Sigmoid colon (tissue), 4 donors: ENCODE data around the gene GNAQ.

Experiments
- EP300 ChIP-seq, 4 donors: sonication (generic); formaldehyde crosslinking; IDR thresholded peaks; one replicate each; pipeline ENCODE4 v1.6.1; 2017; ENCODE audit warnings: antibody characterized with exemption in 4 of 4
- POLR2A ChIP-seq, 2 donors: fragments of 450-650 bp; IDR thresholded peaks; one replicate each; pipeline ENCODE4 v1.6.1; 2016; ENCODE audit warnings: antibody characterized with exemption in 2 of 2, mild to moderate bottlenecking in 2 of 2, moderate library complexity in 2 of 2
- POLR2AphosphoS5 ChIP-seq, 4 donors: sonication (generic); formaldehyde crosslinking; IDR thresholded peaks; one replicate each; pipeline ENCODE4 v1.6.1; 2017; ENCODE audit warnings: antibody characterized with exemption in 4 of 4
- TF ChIP-seq, protein P1 (sequence below), 4 experiments: fragments of 450-650 bp in 3 of 4; fragments of 200-600 bp in 1 of 4; IDR thresholded peaks; one replicate each; pipeline ENCODE4 v1.5.1; 2016 to 2019; ENCODE audit warnings: antibody characterized with exemption in 4 of 4, mild to moderate bottlenecking in 3 of 4, moderate library complexity in 2 of 4

DNA sequence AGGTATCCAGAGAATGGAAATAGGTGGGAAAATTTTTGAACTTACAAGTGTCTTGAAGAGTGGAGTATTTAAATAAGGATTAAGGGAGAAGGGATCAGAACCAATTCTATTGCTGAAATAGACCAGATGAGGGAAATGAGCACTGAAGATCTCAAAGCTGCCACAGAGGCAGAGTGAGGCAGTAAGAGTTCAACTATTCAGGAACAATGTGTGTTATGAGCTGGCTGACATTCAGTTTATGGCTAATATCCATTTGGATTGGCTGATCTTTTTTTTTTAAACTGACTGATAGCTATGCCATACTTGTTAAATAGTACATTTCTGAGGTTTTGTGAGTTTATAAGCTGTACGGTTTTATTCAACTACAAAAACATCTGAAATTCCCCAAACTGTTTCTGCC is 288.2 kb downstream of the GNAQ start:
- TF ChIP-seq, protein P1, sequence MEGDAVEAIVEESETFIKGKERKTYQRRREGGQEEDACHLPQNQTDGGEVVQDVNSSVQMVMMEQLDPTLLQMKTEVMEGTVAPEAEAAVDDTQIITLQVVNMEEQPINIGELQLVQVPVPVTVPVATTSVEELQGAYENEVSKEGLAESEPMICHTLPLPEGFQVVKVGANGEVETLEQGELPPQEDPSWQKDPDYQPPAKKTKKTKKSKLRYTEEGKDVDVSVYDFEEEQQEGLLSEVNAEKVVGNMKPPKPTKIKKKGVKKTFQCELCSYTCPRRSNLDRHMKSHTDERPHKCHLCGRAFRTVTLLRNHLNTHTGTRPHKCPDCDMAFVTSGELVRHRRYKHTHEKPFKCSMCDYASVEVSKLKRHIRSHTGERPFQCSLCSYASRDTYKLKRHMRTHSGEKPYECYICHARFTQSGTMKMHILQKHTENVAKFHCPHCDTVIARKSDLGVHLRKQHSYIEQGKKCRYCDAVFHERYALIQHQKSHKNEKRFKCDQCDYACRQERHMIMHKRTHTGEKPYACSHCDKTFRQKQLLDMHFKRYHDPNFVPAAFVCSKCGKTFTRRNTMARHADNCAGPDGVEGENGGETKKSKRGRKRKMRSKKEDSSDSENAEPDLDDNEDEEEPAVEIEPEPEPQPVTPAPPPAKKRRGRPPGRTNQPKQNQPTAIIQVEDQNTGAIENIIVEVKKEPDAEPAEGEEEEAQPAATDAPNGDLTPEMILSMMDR (IDR thresholded peaks at IDR 0.05): no peak
- TF ChIP-seq POLR2A (IDR thresholded peaks at IDR 0.05) (no peak), POLR2AphosphoS5 (IDR thresholded peaks at IDR 0.05) (no peak), EP300 (IDR thresholded peaks at IDR 0.05) (no peak)
